ENCODE measurements around the gene USP9X.

DNA sequence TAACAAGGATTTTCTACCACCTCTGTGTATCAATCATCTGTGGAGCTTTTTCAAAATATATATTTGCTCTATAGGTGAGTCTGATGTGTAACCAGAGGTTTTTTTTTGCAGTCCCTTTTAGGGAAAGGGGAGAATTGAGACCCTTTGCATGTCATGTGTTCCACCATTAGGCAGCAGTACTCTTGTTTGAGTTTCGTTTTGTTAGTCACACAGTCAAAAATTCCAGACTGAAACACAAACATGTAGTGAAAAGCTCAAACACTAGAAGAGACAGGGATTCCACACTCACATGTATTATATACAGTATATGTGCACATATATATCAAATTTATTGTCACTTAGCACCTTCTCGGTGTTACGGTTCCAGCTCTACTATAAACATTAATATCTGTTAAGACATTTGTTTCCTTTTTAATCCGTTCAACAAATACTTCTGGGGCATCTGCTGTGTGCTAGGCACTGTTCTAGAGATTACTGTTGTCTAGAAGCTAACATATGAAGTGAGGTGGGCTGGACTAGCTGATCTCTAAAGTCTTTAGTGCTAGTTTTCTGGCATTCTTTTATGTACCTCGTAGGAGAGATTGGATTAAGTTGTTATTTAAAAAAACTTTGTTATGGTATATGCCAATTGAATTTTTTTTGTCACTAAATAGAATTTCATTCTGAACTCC is 5.5 kb downstream of the USP9X start:
- TF ChIP-seq POLR2AphosphoS5 (IDR thresholded peaks at IDR 0.05) (no peak), POLR2A (IDR thresholded peaks at IDR 0.05) (no peak)

All from suprapubic skin (tissue), 4 donors.